ENCODE data around the gene VCX2. TPM values are rescaled to one million over a fixed set of nuclear protein-coding genes. Genes with fewer than 3 reads are reported as not detected.
"Not testable (repeated sequence)": the region's sequence is repeated elsewhere in the genome, so short reads cannot be mapped to it uniquely, and the experiment has no call there.

The VCX2 gene
- polyA plus RNA-seq (2012; rRNA removed): not detected in 2 replicates
- polyA plus RNA-seq (2012; cell fraction: cytosol; rRNA removed): not detected in 2 replicates
- polyA plus RNA-seq (2012; cell fraction: nucleus; rRNA removed): not detected in 2 replicates

GRCh38 chrX:8171169-8171568 is at the start of gene VCX2:
Gene VCX2, minus strand, starts transcription at chrX:8171267. Its CDS starts 624 bp downstream, at chrX:8170643.
- H2AFZ ChIP-seq (ENCODE audit: low read depth): not testable (repeated sequence)

GRCh38 chrX:8204943-8205342 is 33.9 kb upstream of the VCX2 start:
- H3K27ac ChIP-seq (ENCODE audit: low read depth in 2 of 2, low read length in 1 of 2): no peak overlapping the region
- no peaks in the 10 kb centered on the region for H4K20me1 ChIP-seq (ENCODE audit: insufficient read depth)
- DNase-seq: no peak
- ChIA-PET CTCF (no interaction called here), POLR2A (no interaction called here)
- no peaks in the 10 kb centered on the region for H3K36me3 ChIP-seq (replicated peaks in 1 of 2; ENCODE audit: control insufficient read depth in 1 of 2, insufficient read depth in 2 of 2, low read length in 1 of 2)
- H3K4me1 ChIP-seq (ENCODE audit: control insufficient read depth in 1 of 2, insufficient read depth in 2 of 2, low read depth in 1 of 2, low read length in 1 of 2): no peaks in the 10 kb centered on the region; a peak in 1 of 4 replicates
- no peaks in the 10 kb centered on the region for H3K9me2 ChIP-seq
- H3K4me2 ChIP-seq: no peak overlapping the region
- no peak overlapping the region for H3K4me3 ChIP-seq (ENCODE audit: low read depth in 2 of 2, low read length in 1 of 2)
- H3K9ac ChIP-seq: no peak overlapping the region
- H3K9me3 ChIP-seq: no peaks in the 10 kb centered on the region
- WGBS (ENCODE audit: low lambda C conversion rate): 32% methylated on average over 4 of the region's 4 CpGs
- H3K79me2 ChIP-seq (ENCODE audit: insufficient read depth): no peaks in the 10 kb centered on the region
- no peak overlapping the region for H2AFZ ChIP-seq (ENCODE audit: low read depth)
- no peaks in the 10 kb centered on the region for H3F3A ChIP-seq (replicated peaks; ENCODE audit: insufficient read depth)
- H3K27me3 ChIP-seq (ENCODE audit: insufficient read depth): no peaks in the 10 kb centered on the region
- TF ChIP-seq NRF1 (IDR thresholded peaks at IDR 0.05; ENCODE audit: low read depth, low read length) (no peak), JUND (IDR thresholded peaks at IDR 0.05) (no peak), PBX3 (IDR thresholded peaks at IDR 0.05) (no peak), SIN3A (IDR thresholded peaks at IDR 0.05; ENCODE audit: borderline replicate concordance, low read depth, low read length) (no peak)

More at GRCh38 chrX:8171169-8171568, at the start of gene VCX2:
- WGBS (ENCODE audit: low lambda C conversion rate): 42% methylated on average over 3 of the region's 3 CpGs
- H3K9ac ChIP-seq; H3K36me3 ChIP-seq (replicated peaks in 1 of 2; ENCODE audit: control insufficient read depth in 1 of 2, insufficient read depth in 2 of 2, low read length in 1 of 2); H3K9me3 ChIP-seq; DNase-seq; H3F3A ChIP-seq (replicated peaks; ENCODE audit: insufficient read depth); H3K4me1 ChIP-seq (ENCODE audit: control insufficient read depth in 1 of 2, insufficient read depth in 2 of 2, low read depth in 1 of 2, low read length in 1 of 2); CTCF ChIA-PET; H3K27ac ChIP-seq (ENCODE audit: low read depth in 2 of 2, low read length in 1 of 2); H3K27me3 ChIP-seq (ENCODE audit: insufficient read depth); H3K9me2 ChIP-seq; H4K20me1 ChIP-seq (ENCODE audit: insufficient read depth); POLR2A ChIA-PET; H3K4me2 ChIP-seq; H3K79me2 ChIP-seq (ENCODE audit: insufficient read depth); H3K4me3 ChIP-seq (ENCODE audit: low read depth in 2 of 2, low read length in 1 of 2): not testable (repeated sequence)

- Histone ChIP-seq H3F3A (replicated peaks; ENCODE audit: insufficient read depth) (no peaks in the 10 kb centered on the region), H3K4me2 (no peak overlapping the region), H4K20me1 (ENCODE audit: insufficient read depth) (no peaks in the 10 kb centered on the region), H3K27me3 (ENCODE audit: insufficient read depth) (no peaks in the 10 kb centered on the region), H2AFZ (ENCODE audit: low read depth) (no peak overlapping the region), H3K9me2 (no peaks in the 10 kb centered on the region), H3K36me3 (replicated peaks in 1 of 2; ENCODE audit: control insufficient read depth in 1 of 2, insufficient read depth in 2 of 2, low read length in 1 of 2) (no peaks in the 10 kb centered on the region), H3K79me2 (ENCODE audit: insufficient read depth) (no peaks in the 10 kb centered on the region), H3K4me3 (ENCODE audit: low read depth in 2 of 2, low read length in 1 of 2) (no peak overlapping the region), H3K9me3 (no peaks in the 10 kb centered on the region), H3K27ac (ENCODE audit: low read depth in 2 of 2, low read length in 1 of 2) (no peak overlapping the region), H3K4me1 (ENCODE audit: control insufficient read depth in 1 of 2, insufficient read depth in 2 of 2, low read depth in 1 of 2, low read length in 1 of 2) (no peaks in the 10 kb centered on the region; a peak in 1 of 4 replicates), H3K9ac (no peak overlapping the region)
- WGBS (ENCODE audit: low lambda C conversion rate): 9% methylated on average over 6 of the region's 6 CpGs
- TF ChIP-seq NFIC (IDR thresholded peaks at IDR 0.05; ENCODE audit: borderline replicate concordance): no peak
- TF ChIP-seq RFX5 (IDR thresholded peaks at IDR 0.05; ENCODE audit: low read length): no peak
- no peak for TF ChIP-seq TEAD4 (IDR thresholded peaks at IDR 0.05; ENCODE audit: borderline replicate concordance, insufficient read depth)
- no peak for TF ChIP-seq MXI1 (IDR thresholded peaks at IDR 0.05; ENCODE audit: low read depth, low read length)
- no peak for DNase-seq
- ChIA-PET CTCF (no interaction called here), POLR2A (no interaction called here)
Observed at GRCh38 chrX:8204169-8204935, 33.3 kb upstream of the VCX2 start.

Data from SK-N-SH (cell line).